ENCODE data around the gene FOXK2.
A peak's percentile ranks its signal among the peaks of the same experiment; 100 is the strongest.

FOXK2 gene

DNA sequence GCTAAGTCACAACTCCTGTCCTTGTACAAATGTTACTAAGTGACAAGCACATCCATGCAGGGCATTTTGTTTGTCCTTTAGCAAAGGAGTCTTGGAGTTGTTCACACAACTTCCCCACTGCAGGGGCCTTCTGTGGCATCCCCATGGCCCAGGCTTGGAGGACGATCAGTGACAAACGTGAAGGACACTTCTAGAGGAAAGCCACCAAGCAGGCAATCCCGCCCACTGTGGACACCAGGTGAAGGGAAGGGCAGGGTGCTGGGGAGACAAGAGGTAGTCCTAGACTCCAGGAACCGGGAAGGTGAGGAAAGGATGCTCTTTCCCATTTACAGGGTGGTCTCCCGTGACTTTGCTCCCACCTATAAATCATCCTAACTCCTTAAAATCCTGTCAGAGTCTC is 124.6 kb downstream of the FOXK2 start:
- H3K27me3 Mint-ChIP-seq (ENCODE audit: low read depth), result no peaks in the 10 kb centered on the region
- TF ChIP-seq, protein P1, sequence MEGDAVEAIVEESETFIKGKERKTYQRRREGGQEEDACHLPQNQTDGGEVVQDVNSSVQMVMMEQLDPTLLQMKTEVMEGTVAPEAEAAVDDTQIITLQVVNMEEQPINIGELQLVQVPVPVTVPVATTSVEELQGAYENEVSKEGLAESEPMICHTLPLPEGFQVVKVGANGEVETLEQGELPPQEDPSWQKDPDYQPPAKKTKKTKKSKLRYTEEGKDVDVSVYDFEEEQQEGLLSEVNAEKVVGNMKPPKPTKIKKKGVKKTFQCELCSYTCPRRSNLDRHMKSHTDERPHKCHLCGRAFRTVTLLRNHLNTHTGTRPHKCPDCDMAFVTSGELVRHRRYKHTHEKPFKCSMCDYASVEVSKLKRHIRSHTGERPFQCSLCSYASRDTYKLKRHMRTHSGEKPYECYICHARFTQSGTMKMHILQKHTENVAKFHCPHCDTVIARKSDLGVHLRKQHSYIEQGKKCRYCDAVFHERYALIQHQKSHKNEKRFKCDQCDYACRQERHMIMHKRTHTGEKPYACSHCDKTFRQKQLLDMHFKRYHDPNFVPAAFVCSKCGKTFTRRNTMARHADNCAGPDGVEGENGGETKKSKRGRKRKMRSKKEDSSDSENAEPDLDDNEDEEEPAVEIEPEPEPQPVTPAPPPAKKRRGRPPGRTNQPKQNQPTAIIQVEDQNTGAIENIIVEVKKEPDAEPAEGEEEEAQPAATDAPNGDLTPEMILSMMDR (IDR thresholded peaks at IDR 0.05; ENCODE audit: unreplicated experiment in 3 of 3), result no peak
- peak overlapping the region; percentile 15 to 61 (median 35) for H3K4me3 Mint-ChIP-seq
- H3K9me3 Mint-ChIP-seq, result no peaks in the 10 kb centered on the region
- peaks cover 13% of the 10 kb centered on the region for H3K4me1 Mint-ChIP-seq
- H3K27ac Mint-ChIP-seq, result no peak overlapping the region
- H3K36me3 Mint-ChIP-seq (ENCODE audit: low read depth), result peaks cover 50% of the 10 kb centered on the region

- TF ChIP-seq, protein P1 (IDR thresholded peaks at IDR 0.05; ENCODE audit: unreplicated experiment in 3 of 3), result no peak
- peaks cover 13% of the 10 kb centered on the region for H3K4me1 Mint-ChIP-seq
- peak overlapping the region; percentile 88 to 91 (median 89) for H3K4me3 Mint-ChIP-seq
- H3K27ac Mint-ChIP-seq, result peak overlapping the region in 1 of 3 experiments; percentile 78
- H3K27me3 Mint-ChIP-seq (ENCODE audit: low read depth), result no peaks in the 10 kb centered on the region
- H3K36me3 Mint-ChIP-seq (ENCODE audit: low read depth), result peaks cover 39% of the 10 kb centered on the region
- no peaks in the 10 kb centered on the region for H3K9me3 Mint-ChIP-seq
These were observed 126.0 kb downstream of the FOXK2 start for GRCh38 chr17:82645516-82645915.

DNA sequence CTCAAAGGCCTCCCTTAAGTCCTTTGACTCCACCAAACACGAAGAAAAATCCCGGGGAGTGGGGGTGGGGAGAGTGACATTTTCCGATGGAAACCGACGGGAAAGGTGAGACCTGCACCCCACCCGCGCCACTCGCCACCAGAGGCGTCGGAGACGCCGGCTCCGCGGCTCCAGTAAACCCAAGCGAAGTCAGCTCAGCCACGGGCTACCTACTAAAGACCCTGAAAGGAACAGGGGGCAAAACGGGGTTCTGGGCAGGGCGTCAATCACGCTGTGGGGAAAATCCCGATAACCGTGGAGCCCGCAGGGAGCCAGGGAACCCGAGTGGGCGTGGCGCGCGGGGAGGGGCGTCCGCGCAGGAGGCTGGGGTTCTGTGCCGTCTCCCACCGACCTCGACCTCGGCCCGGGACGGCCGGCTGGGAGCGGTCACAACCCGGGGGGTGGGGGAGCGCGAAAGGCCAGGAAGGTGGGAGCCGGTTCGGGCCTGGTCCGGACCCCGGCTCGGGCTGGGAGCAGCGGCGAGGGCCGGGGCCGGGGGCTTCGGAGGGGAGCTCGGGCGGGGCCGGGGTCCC is 128.1 kb downstream of the FOXK2 start:
- Mint-ChIP-seq H3K4me1 (peaks cover 13% of the 10 kb centered on the region), H3K4me3 (peak overlapping the region; percentile 88 to 91 (median 89)), H3K36me3 (ENCODE audit: low read depth) (peaks cover 23% of the 10 kb centered on the region), H3K27me3 (ENCODE audit: low read depth) (no peaks in the 10 kb centered on the region), H3K27ac (peak overlapping the region in 2 of 3 experiments; percentile 48 to 78), H3K9me3 (no peaks in the 10 kb centered on the region)
- TF ChIP-seq, protein P1 (IDR thresholded peaks at IDR 0.05; ENCODE audit: unreplicated experiment in 3 of 3), result no peak

- peak within 1 kb of the TSS; percentile 20 to 83 (median 61) for H3K27ac Mint-ChIP-seq
- H3K9me3 Mint-ChIP-seq, result no peaks in the 10 kb centered on the region
- H3K27me3 Mint-ChIP-seq (ENCODE audit: low read depth), result no peaks in the 10 kb centered on the region
- H3K4me3 Mint-ChIP-seq, result peak within 1 kb of the TSS; percentile 88 to 91 (median 89)
- TF ChIP-seq, protein P1 (IDR thresholded peaks at IDR 0.05; ENCODE audit: unreplicated experiment in 3 of 3), result no peak
- peaks cover 13% of the 10 kb centered on the region for H3K4me1 Mint-ChIP-seq
- H3K36me3 Mint-ChIP-seq (ENCODE audit: low read depth), result peaks cover 20% of the 10 kb centered on the region
These were observed 128.7 kb downstream of the FOXK2 start, which contains the start of gene WDR45B for GRCh38 chr17:82648165-82648668. TSS of gene WDR45B (minus strand) at chr17:82648444. CDS start at chr17:82648340, 104 bp downstream.

- TF ChIP-seq, protein P1 (IDR thresholded peaks at IDR 0.05; ENCODE audit: unreplicated experiment in 3 of 3), result no peak
- H3K36me3 Mint-ChIP-seq (ENCODE audit: low read depth), result peaks cover 14% of the 10 kb centered on the region
- no peaks in the 10 kb centered on the region for H3K9me3 Mint-ChIP-seq
- peaks cover 13% of the 10 kb centered on the region for H3K4me1 Mint-ChIP-seq
- peak overlapping the region; percentile 79 to 80 (median 79) for H3K4me3 Mint-ChIP-seq
- no peaks in the 10 kb centered on the region for H3K27me3 Mint-ChIP-seq (ENCODE audit: low read depth)
- peak overlapping the region in 2 of 3 experiments; percentile 20 to 83 for H3K27ac Mint-ChIP-seq
These were observed 129.3 kb downstream of the FOXK2 start for GRCh38 chr17:82648742-82649331.

All from nephron (organoid).